Measurements from ENCODE around the gene SERPINB1.

- TF ChIP-seq ASH2L (IDR thresholded peaks at IDR 0.05; ENCODE audit: borderline replicate concordance, low read depth) (no peak), NFYB (IDR thresholded peaks at IDR 0.05; ENCODE audit: insufficient read depth, low read depth, low read length) (no peak), CBX5 (IDR thresholded peaks at IDR 0.05; ENCODE audit: low read depth) (no peak), TAF1 (IDR thresholded peaks at IDR 0.05; ENCODE audit: borderline replicate concordance, low read depth, low read length) (no peak), SPI1 (IDR thresholded peaks at IDR 0.05; ENCODE audit: borderline replicate concordance, insufficient read depth, low read depth, low read length) (no peak), E2F4 (IDR thresholded peaks at IDR 0.05; ENCODE audit: low read depth, low read length) (no peak), CEBPB (IDR thresholded peaks at IDR 0.05; ENCODE audit: borderline replicate concordance in 1 of 2, low read depth in 2 of 2, low read length in 2 of 2) (no peak)
Measured at GRCh38 chr6:2840749-2841061, 958 bp downstream of the SERPINB1 start.
